ENCODE data around the gene CHMP2A. TPM values are rescaled to one million over a fixed set of nuclear protein-coding genes. Genes with fewer than 3 reads are reported as not detected.

Gene CHMP2A
- total RNA-seq, 2 donors from 2014 or later = 102 to 126 TPM

GRCh38 chr19:58568453-58569130 is 13.7 kb upstream of the CHMP2A start:
- H3K36me3 ChIP-seq = no peaks in the 10 kb centered on the region
- TF ChIP-seq POLR2A (IDR thresholded peaks at IDR 0.05) = no peak
- no peak for TF ChIP-seq POLR2AphosphoS5 (IDR thresholded peaks at IDR 0.05)
- TF ChIP-seq CTCF (IDR thresholded peaks at IDR 0.05) = no peak
- no peak for DNase-seq (ENCODE audit: low spot score)
- 85% methylated on average over 4 of the region's 4 CpGs for WGBS
- no peaks in the 10 kb centered on the region for H3K9me3 ChIP-seq
- no peaks in the 10 kb centered on the region for H3K27me3 ChIP-seq (replicated peaks; ENCODE audit: insufficient read depth)
- no peak overlapping the region for H3K4me3 ChIP-seq
- intact Hi-C loops (cut with DNase I) = no loop called here
- H3K4me1 ChIP-seq (replicated peaks) = peaks cover 7% of the 10 kb centered on the region
- no peak overlapping the region for H3K27ac ChIP-seq

GRCh38 chr19:58566989-58567388 is 12.1 kb upstream of the CHMP2A start:
- no peak overlapping the region for H3K27ac ChIP-seq
- no peaks in the 10 kb centered on the region for H3K27me3 ChIP-seq (replicated peaks; ENCODE audit: insufficient read depth)
- H3K36me3 ChIP-seq = no peaks in the 10 kb centered on the region
- WGBS = 96% methylated on average over 5 of the region's 5 CpGs
- no peaks in the 10 kb centered on the region for H3K9me3 ChIP-seq
- no peak for DNase-seq (ENCODE audit: low spot score)
- peaks cover 9% of the 10 kb centered on the region for H3K4me1 ChIP-seq (replicated peaks)
- TF ChIP-seq CTCF (IDR thresholded peaks at IDR 0.05) (no peak), POLR2A (IDR thresholded peaks at IDR 0.05) (no peak), POLR2AphosphoS5 (IDR thresholded peaks at IDR 0.05) (no peak)
- H3K4me3 ChIP-seq = no peak overlapping the region
- intact Hi-C loops (cut with DNase I) = no loop called here

- Histone ChIP-seq H3K4me3 (no peak overlapping the region), H3K9me3 (no peaks in the 10 kb centered on the region), H3K27ac (no peak overlapping the region), H3K36me3 (no peaks in the 10 kb centered on the region), H3K27me3 (replicated peaks; ENCODE audit: insufficient read depth) (no peaks in the 10 kb centered on the region), H3K4me1 (replicated peaks) (peaks cover 15% of the 10 kb centered on the region)
- 64% methylated on average over 6 of the region's 6 CpGs for WGBS
- intact Hi-C loops (cut with DNase I) = no loop called here
- TF ChIP-seq POLR2AphosphoS5 (IDR thresholded peaks at IDR 0.05) (no peak), CTCF (IDR thresholded peaks at IDR 0.05) (no peak), POLR2A (IDR thresholded peaks at IDR 0.05) (no peak)
- no peak for DNase-seq (ENCODE audit: low spot score)
Measured at GRCh38 chr19:58563823-58564222, 8.9 kb upstream of the CHMP2A start.

GRCh38 chr19:58563034-58563573 is 8.2 kb upstream of the CHMP2A start:
- intact Hi-C loops (cut with DNase I) = no loop called here
- TF ChIP-seq CTCF (IDR thresholded peaks at IDR 0.05) (no peak), POLR2AphosphoS5 (IDR thresholded peaks at IDR 0.05) (no peak), POLR2A (IDR thresholded peaks at IDR 0.05) (no peak)
- no peak for DNase-seq (ENCODE audit: low spot score)
- 3% methylated on average over 38 of the region's 40 CpGs for WGBS
- peak overlapping the region in 1 of 2 donors; percentile 38 for H3K27ac ChIP-seq
- H3K9me3 ChIP-seq = no peaks in the 10 kb centered on the region
- peak overlapping the region; percentile 30 to 32 for H3K4me3 ChIP-seq
- H3K27me3 ChIP-seq (replicated peaks; ENCODE audit: insufficient read depth) = no peaks in the 10 kb centered on the region
- H3K4me1 ChIP-seq (replicated peaks) = peaks cover 15% of the 10 kb centered on the region
- H3K36me3 ChIP-seq = no peaks in the 10 kb centered on the region

Measured in prostate gland (tissue), 2 donors.